NOMO-1 treated with DMSO at 0.1 percent for 48 hours (cell line): ENCODE data around the gene SACS.
"Not testable (repeated sequence)": the region's sequence is repeated elsewhere in the genome, so short reads cannot be mapped to it uniquely, and the experiment has no call there.

ENCODE experiments used
- DNase-seq: peaks from one replicate; lab custom pipeline; 2025; ENCODE audit not compliant: unreplicated experiment; lab: John Stamatoyannopoulos, UW

SACS gene

DNA sequence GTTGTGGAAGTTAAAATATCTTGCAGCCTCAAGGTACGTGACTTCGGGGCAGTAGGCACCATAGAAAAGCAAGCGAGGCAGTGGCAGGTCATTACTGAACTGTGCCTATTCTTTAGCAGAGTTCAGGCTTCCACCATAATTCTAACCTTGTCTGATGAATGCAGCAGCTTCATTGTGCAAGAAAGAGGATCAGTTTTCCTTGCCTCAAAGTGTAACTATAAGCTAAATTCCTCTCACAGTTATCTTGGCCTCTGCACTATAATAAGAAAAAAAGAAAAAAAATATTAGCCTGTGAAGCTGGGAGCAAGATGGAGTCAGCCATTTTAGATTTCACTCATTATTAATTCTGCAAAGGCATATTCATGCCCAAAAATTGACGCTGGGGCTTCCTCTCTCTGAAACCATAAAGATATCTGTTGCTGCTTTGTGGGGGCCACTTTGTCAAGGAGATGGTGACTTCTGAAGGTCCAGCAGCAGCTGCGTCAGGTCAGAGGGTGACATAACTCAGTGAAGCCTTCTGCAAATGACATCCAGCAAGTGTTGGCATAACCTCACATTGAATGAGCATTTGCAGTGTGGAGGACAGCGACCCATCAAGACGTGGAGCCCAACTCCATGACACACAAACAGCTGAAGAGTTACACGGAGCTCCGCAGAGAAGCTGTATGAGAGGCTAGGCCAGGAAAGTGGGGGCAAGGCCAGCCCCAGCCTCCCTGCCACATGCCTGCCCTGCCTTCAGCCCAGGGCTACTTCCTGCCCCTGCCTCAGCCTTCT lies 23.1 kb upstream of the SACS start:
- DNase-seq: no peak

DNA sequence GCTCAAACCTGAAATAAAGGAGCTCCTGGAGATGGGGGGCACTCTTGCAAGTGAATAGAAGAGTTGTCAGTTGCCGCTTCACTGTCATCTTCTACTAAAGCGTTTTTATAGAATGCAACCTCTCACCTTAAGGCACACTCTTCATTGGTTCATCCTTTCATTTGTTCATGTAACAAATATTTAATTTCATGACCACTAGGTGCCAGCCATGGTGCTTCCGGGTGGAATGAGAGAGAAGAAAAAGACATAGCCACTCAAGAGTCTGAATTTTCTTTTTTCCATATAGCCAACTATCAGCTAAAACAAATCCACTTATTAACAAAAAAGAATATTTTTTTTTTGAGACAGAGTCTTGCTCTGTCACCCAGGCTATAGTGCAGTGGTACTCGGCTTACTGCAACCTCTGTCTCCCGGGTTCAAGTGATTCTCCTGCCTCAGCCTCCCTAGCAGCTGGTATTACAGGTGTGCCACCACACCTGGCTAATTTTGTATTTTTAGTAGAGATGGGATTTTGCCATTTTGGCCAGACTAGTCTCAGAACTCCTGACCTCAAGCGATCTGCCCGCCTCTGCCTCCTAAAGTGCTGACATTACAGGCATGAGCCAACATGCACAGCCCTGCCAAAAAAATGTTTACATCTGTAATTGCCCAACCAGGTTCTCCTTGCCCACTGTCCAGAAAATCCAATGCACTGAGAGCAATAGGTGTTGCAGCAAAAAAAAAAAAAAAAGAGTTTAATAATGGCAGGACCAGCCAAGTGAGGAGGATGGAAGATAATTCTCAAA lies 22.1 kb upstream of the SACS start:
- DNase-seq: no peak

DNA sequence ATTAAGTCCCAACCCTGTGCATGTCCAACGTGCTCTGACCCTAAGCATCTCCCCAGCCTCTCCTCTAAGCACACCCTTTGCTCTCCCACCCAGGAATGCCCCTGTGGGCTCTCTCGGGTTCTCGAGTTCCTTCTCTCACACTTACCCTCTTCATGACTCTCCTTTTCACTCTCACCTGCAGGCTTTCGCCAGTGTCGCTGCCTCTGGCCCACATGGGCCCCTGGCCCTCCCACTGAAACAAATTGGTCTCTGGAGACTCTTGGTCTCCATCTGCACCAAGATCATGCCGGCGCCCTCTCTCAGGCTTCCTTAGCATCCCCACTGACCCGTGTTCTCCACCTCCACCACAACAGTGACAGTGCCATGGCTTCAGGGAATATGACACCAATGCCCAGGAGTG lies 19.6 kb upstream of the SACS start:
- no peak for DNase-seq

DNA sequence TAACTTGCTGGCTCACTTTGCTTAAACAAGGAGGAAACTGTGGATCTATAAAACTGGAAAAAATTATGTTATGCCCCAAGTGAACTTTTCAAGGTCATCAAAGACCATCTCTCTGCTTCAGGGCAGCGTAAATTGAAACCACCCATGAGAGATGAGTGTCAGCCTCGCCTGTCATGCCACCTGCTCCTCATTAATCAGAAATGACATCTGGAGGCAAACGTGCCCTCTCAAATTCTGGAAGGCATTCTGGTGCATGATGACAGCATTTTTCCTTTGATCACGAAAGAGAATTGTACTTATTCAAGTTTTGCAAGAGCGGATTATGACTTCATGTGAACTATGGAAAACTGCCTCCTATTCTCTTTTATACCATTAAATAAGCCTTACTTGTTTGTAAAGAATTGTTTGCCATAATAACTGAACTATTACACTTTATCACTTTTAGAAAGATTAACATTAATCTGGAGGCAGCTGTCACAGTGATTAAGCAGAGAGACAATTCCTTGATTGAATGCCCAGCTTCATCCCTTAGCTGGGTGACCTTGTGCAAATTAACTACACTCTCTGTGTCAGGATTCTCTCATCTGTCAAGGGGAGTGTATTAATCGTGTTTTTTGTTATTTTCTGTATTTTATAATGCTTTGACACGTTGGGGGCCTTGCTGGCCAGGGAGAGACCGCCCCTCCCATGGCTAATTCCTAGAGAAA lies 17.0 kb upstream of the SACS start:
- peak; percentile 72 for DNase-seq

DNA sequence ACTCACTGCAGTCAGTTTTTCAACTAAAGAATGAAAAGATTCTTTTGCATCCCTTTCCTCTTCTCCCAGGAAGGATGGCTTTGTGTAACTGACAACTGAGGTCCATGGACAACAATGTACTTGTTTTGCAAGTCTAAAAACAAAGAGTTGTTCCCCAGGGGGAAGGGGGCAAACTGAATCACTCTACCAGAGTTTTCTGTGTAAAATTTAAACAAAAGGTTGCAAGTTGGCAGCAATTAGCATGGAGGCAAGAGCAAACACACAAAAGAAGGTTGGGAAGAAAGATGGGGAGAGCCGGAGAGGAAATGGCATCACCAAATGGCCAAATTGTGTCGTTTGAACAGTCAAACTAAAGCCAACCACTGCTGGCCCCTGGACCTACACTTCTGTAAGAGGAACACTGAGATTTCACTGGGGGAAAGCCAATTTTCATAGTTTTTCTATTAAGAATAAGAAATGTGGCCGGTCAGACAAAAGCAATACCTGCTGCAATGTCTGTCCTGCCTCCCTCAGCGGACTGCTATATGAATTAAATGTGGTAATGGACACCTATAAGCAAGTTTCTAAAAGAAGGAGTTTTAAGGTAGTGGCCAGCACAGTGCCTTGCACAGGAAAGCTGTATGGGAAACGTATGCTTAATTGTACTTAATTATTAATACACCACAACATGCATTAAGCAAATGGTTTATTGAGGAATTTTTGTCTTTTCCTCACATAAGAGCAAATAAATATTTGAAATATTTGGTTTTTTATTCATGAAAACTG lies 16.1 kb upstream of the SACS start:
- no peak for DNase-seq

DNA sequence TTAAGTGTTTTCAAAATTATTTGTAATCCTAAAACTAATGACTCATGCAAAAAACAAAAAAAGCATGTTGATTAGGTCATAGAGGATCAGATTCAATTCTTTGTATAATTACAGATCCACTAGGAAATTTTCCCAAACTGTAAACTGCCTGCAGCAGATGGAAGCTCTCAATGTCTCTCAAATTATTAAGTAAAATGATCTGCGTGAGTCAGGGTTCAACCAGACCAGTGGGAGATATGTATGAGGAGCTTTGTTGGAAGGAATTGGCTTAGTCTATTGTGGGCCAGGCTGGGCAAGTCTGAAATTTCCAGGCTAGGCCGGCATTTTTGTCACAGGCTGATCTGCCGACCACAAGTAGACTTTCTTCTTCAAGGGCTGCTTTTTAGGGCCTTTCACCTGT lies 14.4 kb upstream of the SACS start:
- DNase-seq: no peak

DNA sequence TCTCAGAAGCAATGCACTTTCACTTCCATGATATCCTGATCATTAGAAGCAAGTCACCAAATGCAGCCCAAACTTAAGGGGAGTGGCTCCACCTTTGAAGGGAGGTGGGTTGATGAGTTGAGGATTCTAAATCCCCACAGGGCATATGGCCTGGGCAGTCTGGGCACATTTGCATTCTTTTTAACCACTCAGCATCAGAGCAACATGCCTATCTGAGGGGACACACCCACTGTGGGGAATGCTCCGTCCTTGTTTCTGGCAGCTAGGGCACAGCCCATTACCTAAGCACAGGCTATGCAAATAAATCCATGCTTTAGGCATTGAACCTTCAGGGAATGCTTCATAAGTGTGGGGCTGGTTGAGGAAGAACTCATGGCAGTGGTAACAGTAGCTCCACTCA lies 12.3 kb upstream of the SACS start:
- DNase-seq: no peak

DNA sequence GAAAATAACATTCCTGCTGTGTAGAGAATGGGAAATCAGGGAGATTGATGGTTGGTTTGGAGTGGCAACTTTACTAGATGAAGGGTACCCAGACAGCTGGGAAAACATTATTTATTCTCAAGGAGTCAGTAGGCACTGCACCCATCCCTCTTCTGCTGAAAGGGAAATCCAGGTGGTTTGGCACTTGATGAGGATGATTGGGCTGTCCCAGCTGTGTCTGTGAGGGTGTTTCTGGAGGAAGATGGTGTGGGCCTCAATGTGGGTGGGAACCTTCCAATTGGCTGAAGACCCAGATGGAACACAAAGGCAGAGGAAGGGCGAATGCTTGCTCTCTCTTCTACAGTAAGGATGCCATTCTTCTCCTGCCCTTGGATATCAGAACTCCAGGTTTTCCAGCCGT lies 10.4 kb upstream of the SACS start:
- no peak for DNase-seq

DNA sequence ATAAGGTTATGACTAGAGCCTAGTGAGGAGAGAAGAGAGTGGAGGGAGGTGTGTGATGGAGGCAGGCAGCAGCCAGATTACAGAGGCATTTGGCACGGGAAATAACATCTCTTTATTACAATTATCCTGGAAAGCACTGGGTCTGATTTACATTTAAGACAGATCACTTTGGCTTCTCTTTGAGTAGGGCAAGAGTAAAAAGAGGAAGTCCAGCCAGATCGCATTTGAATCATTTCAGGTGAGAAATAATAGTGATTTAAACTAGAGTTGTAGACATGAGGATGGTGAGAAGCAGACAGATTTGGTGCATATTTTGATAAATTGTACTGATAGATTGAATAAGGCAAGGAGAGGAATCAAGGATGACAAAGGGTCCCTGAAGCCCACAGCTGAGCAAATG lies 9.6 kb upstream of the SACS start:
- peak; percentile 19 for DNase-seq

DNA sequence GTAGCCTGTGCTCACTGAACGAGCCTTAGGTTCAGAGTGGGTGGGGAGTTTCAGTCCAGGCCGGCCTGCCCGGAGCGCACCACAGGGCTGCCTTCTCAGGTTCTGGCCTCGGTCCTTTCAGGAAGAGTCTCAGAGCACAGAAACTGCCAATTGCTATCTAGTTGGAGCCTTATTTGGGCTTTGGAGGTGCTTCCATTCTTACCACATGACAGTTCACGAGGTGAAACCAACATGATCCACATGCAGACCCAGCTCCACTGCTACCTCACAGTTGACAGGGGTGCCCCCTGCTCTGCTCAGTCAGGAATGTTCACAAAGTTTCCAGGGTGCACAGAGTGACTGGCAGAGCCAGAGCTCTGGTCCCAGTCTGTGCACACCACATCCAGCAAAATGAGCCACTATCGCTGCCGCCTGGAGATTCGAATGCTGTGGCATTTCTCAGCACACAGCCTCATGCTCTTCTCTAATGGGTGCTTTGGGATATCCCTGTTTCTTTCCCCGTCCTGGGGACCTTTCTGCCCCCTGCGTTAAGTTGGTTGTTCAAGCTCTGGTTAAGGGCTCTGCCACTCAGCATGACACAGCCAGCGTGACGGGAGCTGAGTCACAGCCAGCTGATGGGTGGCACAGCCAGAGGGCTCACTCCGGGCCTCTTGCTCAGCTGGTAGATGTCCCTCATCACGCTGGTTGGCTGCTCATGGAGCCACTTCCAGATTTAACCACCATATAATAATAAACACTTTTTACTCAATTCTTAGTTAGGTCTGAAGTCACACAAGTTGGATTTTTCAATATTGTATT lies 7.5 kb upstream of the SACS start:
- no peak for DNase-seq

DNA sequence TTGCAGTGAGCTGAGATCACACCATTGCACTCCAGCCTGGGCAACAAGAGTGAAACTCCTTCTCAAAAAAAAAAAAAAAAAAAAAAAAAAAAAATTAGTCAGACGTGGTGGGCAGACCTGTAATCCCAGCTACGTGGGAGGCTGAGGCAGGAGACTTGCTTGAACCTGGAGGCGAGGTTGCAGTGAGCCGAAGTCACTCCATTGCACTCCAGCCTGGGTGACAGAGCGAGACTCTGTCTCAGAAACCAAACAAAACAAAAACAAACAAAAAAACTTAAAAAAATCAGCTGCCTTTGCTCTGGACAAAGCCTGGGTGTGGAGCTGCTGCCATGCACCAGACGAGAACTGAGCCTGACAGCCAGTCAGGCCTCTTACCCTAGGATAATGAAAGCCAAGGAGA lies 6.8 kb upstream of the SACS start:
- DNase-seq: not testable (repeated sequence)

DNA sequence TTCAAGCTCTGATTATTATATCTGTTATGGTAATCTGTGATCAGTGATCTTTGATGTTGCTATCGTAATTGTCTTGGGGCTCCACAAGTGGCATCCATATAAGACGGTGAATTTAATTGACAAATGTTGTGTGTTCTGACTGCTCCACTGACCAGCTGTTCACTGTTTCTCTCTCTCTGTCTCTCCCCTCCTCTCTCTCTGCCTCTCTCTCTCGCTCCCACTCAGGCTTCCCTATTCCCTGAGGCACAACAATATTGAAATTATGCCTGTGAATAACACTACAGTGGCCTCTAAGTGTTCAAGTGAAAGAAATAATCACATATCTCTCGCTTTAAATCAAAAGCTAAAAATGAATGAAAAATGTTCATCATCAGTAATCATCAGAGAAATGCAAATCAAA lies 4.4 kb upstream of the SACS start:
- no peak for DNase-seq

DNA sequence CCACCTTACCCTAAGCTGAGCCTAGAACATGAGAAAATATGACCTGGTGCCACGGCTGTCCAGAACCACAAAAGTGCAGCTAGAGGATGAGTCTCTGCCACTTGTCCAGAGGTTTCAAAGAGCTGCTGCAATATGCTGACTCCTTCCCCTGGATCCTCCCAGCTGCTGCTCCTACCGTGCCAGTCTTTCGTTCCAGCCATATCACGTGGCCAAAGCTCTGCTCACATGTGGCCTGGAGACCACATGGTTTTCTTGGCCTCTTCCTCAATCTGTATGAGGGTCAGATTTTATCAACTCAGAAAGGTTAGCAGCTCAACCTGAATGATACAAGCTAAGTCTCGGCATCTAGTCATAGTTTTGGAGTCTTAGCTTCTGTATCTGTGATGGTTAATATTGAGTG lies 3.2 kb upstream of the SACS start:
- DNase-seq: no peak

DNA sequence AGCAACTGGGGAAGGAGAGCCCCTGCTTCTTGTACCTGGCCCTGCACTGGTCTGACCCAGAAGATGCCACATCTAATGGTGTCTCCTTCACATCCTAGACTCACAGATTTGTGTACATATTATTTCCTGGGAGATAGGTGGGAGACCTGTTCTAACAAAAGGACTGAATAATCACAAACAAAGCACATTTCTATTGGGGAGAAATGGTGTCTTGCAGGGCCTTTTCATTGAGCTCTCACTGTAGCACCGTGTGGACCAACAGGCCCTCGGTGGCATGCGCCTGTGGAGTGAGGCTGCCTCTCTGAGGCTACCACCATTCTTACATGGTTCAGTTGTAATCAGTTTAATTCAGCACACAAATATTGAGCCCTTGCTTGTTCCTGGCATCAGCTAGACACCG lies 989 bp upstream of the SACS start:
- DNase-seq: no peak

DNA sequence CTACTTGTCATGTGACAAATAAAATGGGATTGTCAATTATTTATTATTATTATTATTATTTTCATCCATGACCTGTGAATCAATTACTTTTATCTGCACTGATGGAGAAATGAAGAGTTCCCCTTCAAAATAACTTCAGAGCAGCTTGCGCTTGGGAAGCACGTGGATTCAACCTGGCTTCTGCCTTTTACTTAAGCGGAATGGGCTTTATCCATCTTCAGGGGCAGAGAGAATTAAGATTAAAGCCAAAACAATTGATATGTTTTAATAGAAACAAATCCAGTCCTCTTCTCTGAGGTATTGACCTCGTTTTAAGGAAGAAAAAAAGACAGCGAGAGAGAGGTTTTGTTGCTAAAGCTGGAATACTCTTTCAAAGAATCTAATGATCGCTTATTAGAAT lies 876 bp downstream of the SACS start:
- no peak for DNase-seq

DNA sequence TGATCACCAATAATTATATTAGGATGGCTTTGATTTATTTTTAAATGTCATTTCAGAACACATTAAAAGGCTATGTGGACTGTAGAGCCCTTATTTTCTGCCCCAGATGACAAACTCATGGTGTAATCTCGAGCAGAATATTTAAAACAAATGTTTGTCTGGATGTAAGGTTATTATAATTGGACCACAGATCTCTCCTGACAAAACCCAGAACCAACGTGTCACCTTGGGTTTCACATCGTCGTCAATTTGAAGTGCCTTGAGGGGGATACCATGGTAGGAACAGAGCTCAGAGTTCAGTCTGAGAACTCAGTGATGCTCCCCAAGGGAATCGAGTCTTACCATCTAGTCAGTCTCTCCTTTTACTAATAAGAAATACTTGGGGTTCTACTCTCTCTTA lies 2.8 kb downstream of the SACS start:
- no peak for DNase-seq

DNA sequence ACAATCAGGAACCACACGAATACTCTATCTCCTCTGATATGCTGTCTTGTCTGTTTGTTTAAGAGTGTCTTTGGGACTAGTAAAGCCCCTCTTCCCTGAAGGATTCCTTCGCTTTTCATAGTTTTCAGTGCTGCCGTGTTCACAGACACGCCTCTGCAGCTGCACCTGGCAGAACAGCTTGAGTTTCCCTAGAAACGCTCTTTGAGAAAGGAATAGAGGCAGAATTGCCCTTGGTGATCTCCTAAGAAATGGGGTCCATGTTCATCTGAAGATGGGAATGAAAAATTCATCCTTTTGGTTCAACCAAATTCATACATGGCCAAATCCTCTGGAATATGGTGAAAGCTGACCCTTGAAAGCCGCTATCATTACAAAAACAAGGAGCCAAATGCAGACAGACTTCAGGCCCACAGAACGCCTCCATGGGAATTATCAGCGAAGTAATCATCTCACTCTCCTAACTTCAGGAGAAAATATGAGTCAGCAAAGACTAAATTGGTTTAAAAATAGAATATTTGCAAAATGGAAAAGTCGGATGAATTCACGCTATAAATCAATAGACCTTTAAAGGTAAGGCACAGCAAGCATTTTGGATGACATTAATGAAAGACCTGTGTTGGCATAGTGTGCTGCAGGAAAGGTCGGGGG lies 5.5 kb downstream of the SACS start:
- no peak for DNase-seq

DNA sequence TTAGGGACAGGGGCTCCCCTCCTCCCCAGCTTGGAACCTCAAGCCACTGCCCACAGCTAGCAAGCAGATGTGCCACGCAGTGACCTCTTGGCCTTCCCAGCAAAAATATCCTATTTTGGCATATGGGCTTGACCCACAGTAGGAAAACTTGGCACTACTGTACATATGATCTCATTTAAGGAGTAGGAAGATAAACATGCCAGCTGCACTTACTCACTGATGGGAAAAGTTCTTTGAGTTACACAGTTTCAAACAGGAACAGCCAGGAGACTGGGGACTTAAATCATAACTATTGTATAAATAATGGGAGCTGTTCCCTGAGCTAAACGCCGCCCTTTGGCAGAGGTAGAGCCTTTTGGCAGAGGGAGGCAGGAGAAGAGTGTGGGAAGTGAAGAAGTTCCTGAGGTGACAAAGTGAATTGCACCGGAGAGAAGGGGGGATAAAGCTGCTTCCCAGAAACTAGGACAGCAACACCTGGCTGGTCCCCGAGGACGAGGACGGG lies 6.1 kb downstream of the SACS start:
- DNase-seq: no peak

DNA sequence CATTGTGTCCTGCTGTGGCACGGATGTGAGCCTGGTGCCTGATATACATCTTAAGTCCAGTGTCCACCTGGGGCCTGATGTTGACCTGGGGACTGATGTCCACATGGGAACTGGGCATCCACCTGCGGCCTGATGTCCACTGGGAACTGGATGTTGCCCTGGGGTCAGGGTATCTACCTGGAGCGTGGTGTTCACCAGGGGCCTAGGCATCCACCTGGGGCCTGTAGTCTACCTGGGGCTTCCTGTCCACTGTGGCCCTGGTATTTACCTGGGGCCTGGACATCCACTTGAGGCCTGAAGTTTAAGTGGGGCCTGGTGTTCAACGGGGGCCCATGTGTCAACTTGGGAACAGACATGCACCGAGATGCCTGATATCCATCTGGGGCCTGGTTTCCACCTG lies 11.9 kb downstream of the SACS start:
- DNase-seq: no peak
